ENCODE data around the gene NMBR. TPM values are rescaled to one million over a fixed set of nuclear protein-coding genes. Genes with fewer than 3 reads are reported as not detected.
A peak's percentile ranks its signal among the peaks of the same experiment; 100 is the strongest.

Gene NMBR
- total and polyA plus RNA-seq, 2 of the 8 experiments (the other 6 are each of a cell fraction or from before 2014, with no cell fraction given) = 0.08 TPM; not detected in 1

DNA sequence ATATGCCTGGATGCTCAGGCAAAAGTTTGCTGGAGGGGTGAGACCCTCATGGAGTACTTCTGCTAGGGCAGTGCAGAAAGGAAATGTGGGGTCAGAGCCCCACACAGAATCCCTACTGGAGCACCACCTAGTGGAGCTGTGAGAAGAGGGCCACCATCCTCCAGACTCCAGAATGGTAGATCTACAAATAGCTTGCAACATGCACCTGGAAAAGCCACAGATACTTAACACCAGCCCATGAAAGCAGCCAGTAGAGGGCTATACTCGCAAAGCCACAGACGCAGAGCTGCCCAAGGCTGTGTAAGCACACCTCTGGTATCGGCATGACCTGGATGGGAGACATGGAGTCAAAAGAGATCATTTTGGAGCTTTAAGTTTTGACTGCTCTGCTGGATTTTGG lies 74.9 kb downstream of the NMBR start:
- Histone ChIP-seq H2BK120ac (replicated peaks; ENCODE audit: low read depth, low read length) (no peak overlapping the region), H2BK5ac (ENCODE audit: low read depth, low read length) (no peak overlapping the region), H3K23ac (ENCODE audit: insufficient read length) (no peak overlapping the region), H2BK15ac (ENCODE audit: low read length) (no peak overlapping the region), H3K4me3 (ENCODE audit: extremely low read depth in 1 of 4, insufficient read depth in 2 of 4, low read depth in 3 of 4, low read length in 4 of 4) (no peak overlapping the region), H4K91ac (replicated peaks; ENCODE audit: insufficient read length, low read length) (no peak overlapping the region), H2BK12ac (ENCODE audit: low read depth, low read length) (no peak overlapping the region), H3K27me3 (replicated peaks in 1 of 4; ENCODE audit: control insufficient read depth in 3 of 4, extremely low read depth in 1 of 4, insufficient read depth in 3 of 4, low read length in 3 of 4) (no peaks in the 10 kb centered on the region), H3K9ac (replicated peaks in 1 of 4; ENCODE audit: extremely low read depth in 1 of 4, low read depth in 3 of 4, low read length in 3 of 4) (no peak overlapping the region), H3K14ac (ENCODE audit: insufficient read length) (no peak overlapping the region), H2AFZ (ENCODE audit: low read length) (peak overlapping the region; percentile 85; the same call in 1 of the 2 replicates), H4K20me1 (replicated peaks in 1 of 2; ENCODE audit: control insufficient read depth in 1 of 2, insufficient read depth in 2 of 2, low read length in 2 of 2) (no peaks in the 10 kb centered on the region), H2AK5ac (ENCODE audit: low read depth, low read length) (no peak overlapping the region), H3K56ac (replicated peaks; ENCODE audit: insufficient read length, low read depth, low read length) (no peak overlapping the region), H4K8ac (ENCODE audit: extremely low read depth, insufficient read depth, low read length) (no peak overlapping the region), H3K4me2 (ENCODE audit: insufficient read depth in 1 of 2, low read depth in 2 of 2, low read length in 2 of 2) (no peak overlapping the region), H4K5ac (ENCODE audit: insufficient read length, low read depth, low read length) (no peak overlapping the region), H3K23me2 (ENCODE audit: low read depth, low read length) (no peaks in the 10 kb centered on the region), H3K79me2 (ENCODE audit: control insufficient read depth in 1 of 2, insufficient read depth in 2 of 2, low read length in 2 of 2) (no peaks in the 10 kb centered on the region), H3K79me1 (ENCODE audit: low read depth, low read length) (no peaks in the 10 kb centered on the region), H3K18ac (ENCODE audit: extremely low read depth, low read length) (no peak overlapping the region), H3K4me1 (replicated peaks in 1 of 4; ENCODE audit: control insufficient read depth in 3 of 4, insufficient read depth in 4 of 4, low read length in 3 of 4) (no peaks in the 10 kb centered on the region), H3K4ac (replicated peaks; ENCODE audit: insufficient read length, low read depth, low read length) (no peak overlapping the region), H3K27ac (ENCODE audit: low read depth, low read length) (no peak overlapping the region), H2BK20ac (ENCODE audit: low read length) (no peak overlapping the region), H3K36me3 (ENCODE audit: control insufficient read depth in 2 of 4, insufficient read depth in 4 of 4, low read length in 3 of 4) (no peaks in the 10 kb centered on the region), H3K9me3 (ENCODE audit: insufficient read depth in 2 of 2, low read depth in 1 of 2, low read length in 1 of 2) (peaks cover 0 to 3% of the 10 kb centered on the region in 2 experiments; a peak in 1 of 4 replicates)
- POLR2A ChIA-PET (ENCODE audit: partially characterized antibody) = no interaction called here
- CTCF ChIA-PET (ENCODE audit: partially characterized antibody) = interaction anchor here (0.7 to 3.4 kb wide), 12 partner anchors 11 to 244 kb away, joined by 3 to 22 read pairs (median 4); no protein-coding TSS in a partner anchor
- peak; percentile 42 to 56; a peak in 3 of 4 replicates for TF ChIP-seq RAD21 (IDR thresholded peaks at IDR 0.05 in 1 of 2, conservative IDR thresholded peaks at IDR 0.05 in 1 of 2; ENCODE audit: low read depth in 2 of 2, low read length in 2 of 2)
- TF ChIP-seq HDAC6 (IDR thresholded peaks at IDR 0.05; ENCODE audit: low read depth, low read length) = no peak
- TF ChIP-seq, protein P1, sequence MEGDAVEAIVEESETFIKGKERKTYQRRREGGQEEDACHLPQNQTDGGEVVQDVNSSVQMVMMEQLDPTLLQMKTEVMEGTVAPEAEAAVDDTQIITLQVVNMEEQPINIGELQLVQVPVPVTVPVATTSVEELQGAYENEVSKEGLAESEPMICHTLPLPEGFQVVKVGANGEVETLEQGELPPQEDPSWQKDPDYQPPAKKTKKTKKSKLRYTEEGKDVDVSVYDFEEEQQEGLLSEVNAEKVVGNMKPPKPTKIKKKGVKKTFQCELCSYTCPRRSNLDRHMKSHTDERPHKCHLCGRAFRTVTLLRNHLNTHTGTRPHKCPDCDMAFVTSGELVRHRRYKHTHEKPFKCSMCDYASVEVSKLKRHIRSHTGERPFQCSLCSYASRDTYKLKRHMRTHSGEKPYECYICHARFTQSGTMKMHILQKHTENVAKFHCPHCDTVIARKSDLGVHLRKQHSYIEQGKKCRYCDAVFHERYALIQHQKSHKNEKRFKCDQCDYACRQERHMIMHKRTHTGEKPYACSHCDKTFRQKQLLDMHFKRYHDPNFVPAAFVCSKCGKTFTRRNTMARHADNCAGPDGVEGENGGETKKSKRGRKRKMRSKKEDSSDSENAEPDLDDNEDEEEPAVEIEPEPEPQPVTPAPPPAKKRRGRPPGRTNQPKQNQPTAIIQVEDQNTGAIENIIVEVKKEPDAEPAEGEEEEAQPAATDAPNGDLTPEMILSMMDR (IDR thresholded peaks at IDR 0.05; ENCODE audit: control extremely low read depth in 1 of 3, insufficient read depth in 1 of 3, low read depth in 1 of 3, low read length in 3 of 3) = peak; percentile 15 to 49 (median 48)
- no peak for TF ChIP-seq POU5F1 (IDR thresholded peaks at IDR 0.05; ENCODE audit: low read depth, low read length)
- FAIRE-seq (peak; percentile 13), DNase-seq (ENCODE audit: low read depth in 1 of 2, low spot score in 2 of 2) (no peak)
- WGBS, 2 experiments (ENCODE audit: extremely low coverage in 1 of 2, insufficient coverage in 1 of 2, insufficient read length in 1 of 2, insufficient replicate concordance in 2 of 2, low coverage in 1 of 2, low lambda C conversion rate in 2 of 2, missing lambda C conversion rate in 1 of 2) = 85% methylated on average over 3 of the region's 3 CpGs; no CpG with 5 or more reads in 1 of the 2 experiments

Data from H1 (cell line).